ENCODE results near the gene OR51I1.

DNA sequence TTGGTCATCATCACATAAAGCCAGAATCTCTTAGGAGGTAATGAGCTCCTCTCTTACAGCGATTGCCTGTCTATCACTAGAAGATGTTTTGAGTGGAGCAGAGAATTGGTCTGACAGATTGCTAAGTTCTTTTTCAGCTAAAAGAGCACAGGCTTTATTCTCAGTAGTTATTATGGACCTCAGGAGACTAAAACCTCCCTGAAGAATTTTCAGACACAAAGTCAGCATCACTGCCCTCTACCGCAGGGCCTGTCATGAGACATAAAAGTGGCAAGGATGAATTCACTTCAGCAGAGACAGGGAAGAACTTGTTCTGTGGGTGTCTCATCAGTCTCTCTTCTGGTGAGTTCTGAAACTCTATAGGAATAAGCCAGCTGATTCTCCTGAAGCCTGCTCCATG is 7.7 kb upstream of the OR51I1 start, which contains the start of gene OR51I2:
- TF ChIP-seq CTCF (IDR thresholded peaks at IDR 0.05) (no peak), POLR2A (IDR thresholded peaks at IDR 0.05) (no peak)
